Measurements from ENCODE around the gene ZNF444. TPM values are rescaled to one million over a fixed set of nuclear protein-coding genes. Genes with fewer than 3 reads are reported as not detected.

The ZNF444 gene
- total and polyA plus RNA-seq, 12 donors: 7.2 to 66.3 (median 35.8) TPM

- Histone ChIP-seq H3K9me3 (replicated peaks in 1 of 3) (no peaks in the 10 kb centered on the region), H3K36me3 (replicated peaks in 1 of 2) (no peaks in the 10 kb centered on the region), H3K27ac (no peak overlapping the region), H3K27me3 (no peaks in the 10 kb centered on the region), H3K4me3 (no peak overlapping the region), H3K4me1 (replicated peaks in 1 of 2) (no peaks in the 10 kb centered on the region)
- no peak for TF ChIP-seq POLR2A (IDR thresholded peaks at IDR 0.05)
- TF ChIP-seq, protein P1, sequence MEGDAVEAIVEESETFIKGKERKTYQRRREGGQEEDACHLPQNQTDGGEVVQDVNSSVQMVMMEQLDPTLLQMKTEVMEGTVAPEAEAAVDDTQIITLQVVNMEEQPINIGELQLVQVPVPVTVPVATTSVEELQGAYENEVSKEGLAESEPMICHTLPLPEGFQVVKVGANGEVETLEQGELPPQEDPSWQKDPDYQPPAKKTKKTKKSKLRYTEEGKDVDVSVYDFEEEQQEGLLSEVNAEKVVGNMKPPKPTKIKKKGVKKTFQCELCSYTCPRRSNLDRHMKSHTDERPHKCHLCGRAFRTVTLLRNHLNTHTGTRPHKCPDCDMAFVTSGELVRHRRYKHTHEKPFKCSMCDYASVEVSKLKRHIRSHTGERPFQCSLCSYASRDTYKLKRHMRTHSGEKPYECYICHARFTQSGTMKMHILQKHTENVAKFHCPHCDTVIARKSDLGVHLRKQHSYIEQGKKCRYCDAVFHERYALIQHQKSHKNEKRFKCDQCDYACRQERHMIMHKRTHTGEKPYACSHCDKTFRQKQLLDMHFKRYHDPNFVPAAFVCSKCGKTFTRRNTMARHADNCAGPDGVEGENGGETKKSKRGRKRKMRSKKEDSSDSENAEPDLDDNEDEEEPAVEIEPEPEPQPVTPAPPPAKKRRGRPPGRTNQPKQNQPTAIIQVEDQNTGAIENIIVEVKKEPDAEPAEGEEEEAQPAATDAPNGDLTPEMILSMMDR (IDR thresholded peaks at IDR 0.05): no peak
- 77 to 82% (median 81%) methylated on average over 7 of the region's 7 CpGs for WGBS, 4 donors
- DNase-seq: no peak
- intact Hi-C loops (cut with DNase I): no loop called here
Measured at GRCh38 chr19:56130006-56130405, 11.1 kb upstream of the ZNF444 start.

DNA sequence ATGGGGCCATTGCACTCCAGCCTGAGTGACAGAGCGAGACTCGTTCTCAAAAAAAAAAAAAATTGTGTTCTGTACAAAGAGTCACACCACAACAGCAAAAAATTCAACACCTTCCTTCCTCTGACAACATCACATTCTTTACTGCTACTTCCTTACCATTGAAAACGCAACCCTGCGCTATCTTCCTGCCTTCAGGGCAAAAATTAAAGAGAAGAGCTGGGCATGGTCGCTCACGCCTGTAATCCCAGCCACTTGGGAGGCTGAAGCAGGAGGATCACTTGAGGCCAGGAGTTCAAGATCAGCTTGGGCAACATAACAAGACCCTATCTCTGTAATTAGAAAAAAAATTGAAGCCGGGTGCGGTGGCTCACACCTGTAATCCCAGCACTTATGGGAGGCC is 9.4 kb upstream of the ZNF444 start:
- TF ChIP-seq, protein P1 (IDR thresholded peaks at IDR 0.05): no peak
- no peak for TF ChIP-seq POLR2A (IDR thresholded peaks at IDR 0.05)

GRCh38 chr19:56132316-56132822 is 8.7 kb upstream of the ZNF444 start:
- no peak for TF ChIP-seq POLR2A (IDR thresholded peaks at IDR 0.05)
- TF ChIP-seq, protein P1 (IDR thresholded peaks at IDR 0.05): no peak
- H3K9me3 ChIP-seq (replicated peaks in 1 of 3): no peaks in the 10 kb centered on the region
- H3K36me3 ChIP-seq (replicated peaks in 1 of 2): no peaks in the 10 kb centered on the region
- H3K27ac ChIP-seq: peak overlapping the region in 1 of 5 donors; percentile 43
- DNase-seq: no peak
- no peak overlapping the region for H3K4me3 ChIP-seq
- no peaks in the 10 kb centered on the region for H3K27me3 ChIP-seq
- intact Hi-C loops (cut with DNase I): no loop called here
- WGBS, 4 donors: 56 to 73% (median 64%) methylated on average over 14 of the region's 14 CpGs
- H3K4me1 ChIP-seq (replicated peaks in 1 of 2): no peaks in the 10 kb centered on the region

More for the DNA sequence above, 9.4 kb upstream of the ZNF444 start:
- H3K27me3 ChIP-seq: no peaks in the 10 kb centered on the region
- H3K4me3 ChIP-seq: no peak overlapping the region
- no peak for DNase-seq
- WGBS, 4 donors: 83 to 88% (median 86%) methylated on average over 8 of the region's 8 CpGs
- H3K36me3 ChIP-seq (replicated peaks in 1 of 2): no peaks in the 10 kb centered on the region
- no peak overlapping the region for H3K27ac ChIP-seq
- H3K4me1 ChIP-seq (replicated peaks in 1 of 2): no peaks in the 10 kb centered on the region
- intact Hi-C loops (cut with DNase I): no loop called here
- H3K9me3 ChIP-seq (replicated peaks in 1 of 3): no peaks in the 10 kb centered on the region

DNA sequence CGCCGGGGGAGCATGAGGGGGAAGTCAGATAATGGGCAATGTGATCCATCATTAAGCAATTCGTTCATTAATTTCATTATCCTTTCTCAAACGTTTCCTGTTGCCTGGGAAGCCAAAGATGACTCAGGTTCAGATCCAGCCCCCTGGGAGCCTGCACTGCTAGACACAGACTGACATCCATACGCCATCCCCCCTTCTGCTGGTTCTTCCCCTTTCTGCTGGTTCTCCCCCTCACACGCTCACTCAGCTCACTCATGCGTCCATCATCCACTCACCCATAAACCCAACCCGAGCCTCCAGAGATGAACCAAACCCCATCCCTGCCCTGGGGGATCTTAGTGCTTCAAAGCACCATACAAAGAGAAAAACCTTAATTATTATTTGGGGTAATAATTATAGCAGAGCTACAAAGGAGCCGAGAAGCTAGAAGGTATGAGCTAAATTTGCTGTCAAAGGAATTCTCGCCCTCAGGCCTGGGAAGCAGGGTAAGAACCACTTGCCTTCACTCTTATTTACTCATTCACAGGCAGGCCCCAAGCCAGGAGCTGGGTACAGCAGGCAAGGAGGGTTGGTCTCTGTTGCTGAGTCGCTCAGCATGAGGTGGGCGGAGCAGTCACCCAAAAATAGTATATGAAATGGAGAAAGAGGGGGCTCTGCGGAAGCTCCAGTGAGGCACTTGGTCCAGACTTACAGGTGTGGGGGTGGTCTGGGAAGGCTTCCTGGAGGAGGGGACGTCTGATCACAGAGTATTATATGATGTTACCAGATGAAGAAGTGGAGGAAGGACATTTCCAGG is 7.0 kb upstream of the ZNF444 start:
- no peak for DNase-seq
- H3K36me3 ChIP-seq (replicated peaks in 1 of 2): no peaks in the 10 kb centered on the region
- intact Hi-C loops (cut with DNase I): no loop called here
- 78 to 82% (median 81%) methylated on average over 14 of the region's 14 CpGs for WGBS, 4 donors
- peaks cover 0 to 4% of the 10 kb centered on the region in 2 donors for H3K4me1 ChIP-seq (replicated peaks in 1 of 2)
- H3K4me3 ChIP-seq: no peak overlapping the region
- TF ChIP-seq, protein P1 (IDR thresholded peaks at IDR 0.05): no peak
- no peak for TF ChIP-seq POLR2A (IDR thresholded peaks at IDR 0.05)
- no peaks in the 10 kb centered on the region for H3K9me3 ChIP-seq (replicated peaks in 1 of 3)
- no peak overlapping the region for H3K27ac ChIP-seq
- no peaks in the 10 kb centered on the region for H3K27me3 ChIP-seq
